Measurements from ENCODE around the gene POU2AF1. TPM values are rescaled to one million over a fixed set of nuclear protein-coding genes. Genes with fewer than 3 reads are reported as not detected.

Gene POU2AF1
- total RNA-seq, 1 donor from 2014 or later: 0.11 TPM

GRCh38 chr11:111373590-111373989 is 5.5 kb downstream of the POU2AF1 start:
- TF ChIP-seq CTCF (IDR thresholded peaks at IDR 0.05): no peak
- H3K9me3 ChIP-seq: no peaks in the 10 kb centered on the region
- no peaks in the 10 kb centered on the region for H3K27me3 ChIP-seq
- no peaks in the 10 kb centered on the region for H3K36me3 ChIP-seq
- no peaks in the 10 kb centered on the region for H3K4me1 ChIP-seq
- no peak for DNase-seq (ENCODE audit: low spot score in 2 of 2)
- H3K27ac ChIP-seq: no peak overlapping the region
- intact Hi-C loops (cut with DNase I): no loop called here
- H3K4me3 ChIP-seq: no peak overlapping the region

DNA sequence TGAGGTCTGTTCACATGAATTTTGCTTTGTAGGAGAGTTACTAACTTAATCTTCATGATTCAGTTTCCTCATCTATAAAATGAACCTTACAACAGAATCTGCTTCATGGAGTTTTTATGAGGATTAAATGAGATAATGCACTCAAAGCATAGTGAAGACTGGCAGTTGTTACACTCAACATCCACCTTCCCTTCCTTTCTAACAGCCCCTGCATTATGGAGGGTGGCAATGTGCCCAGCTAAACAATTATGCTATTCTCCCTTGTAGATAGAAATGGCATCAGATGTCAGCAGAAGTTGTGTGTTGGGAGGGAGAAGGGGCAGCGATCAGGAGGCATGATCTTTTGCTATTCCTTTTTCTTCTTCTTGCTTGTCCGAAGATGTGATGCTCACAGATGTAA is 6.5 kb downstream of the POU2AF1 start:
- H3K4me3 ChIP-seq: no peak overlapping the region
- no peaks in the 10 kb centered on the region for H3K36me3 ChIP-seq
- intact Hi-C loops (cut with DNase I): no loop called here
- H3K4me1 ChIP-seq: no peaks in the 10 kb centered on the region
- no peaks in the 10 kb centered on the region for H3K9me3 ChIP-seq
- TF ChIP-seq CTCF (IDR thresholded peaks at IDR 0.05): no peak
- DNase-seq (ENCODE audit: low spot score in 2 of 2): no peak
- no peak overlapping the region for H3K27ac ChIP-seq
- no peaks in the 10 kb centered on the region for H3K27me3 ChIP-seq

GRCh38 chr11:111370902-111371578 is 8.0 kb downstream of the POU2AF1 start:
- Histone ChIP-seq H3K36me3 (no peaks in the 10 kb centered on the region), H3K9me3 (no peaks in the 10 kb centered on the region), H3K4me3 (no peak overlapping the region), H3K27ac (no peak overlapping the region), H3K27me3 (no peaks in the 10 kb centered on the region), H3K4me1 (no peaks in the 10 kb centered on the region)
- DNase-seq (ENCODE audit: low spot score in 2 of 2): no peak
- intact Hi-C loops (cut with DNase I): no loop called here
- no peak for TF ChIP-seq CTCF (IDR thresholded peaks at IDR 0.05)

DNA sequence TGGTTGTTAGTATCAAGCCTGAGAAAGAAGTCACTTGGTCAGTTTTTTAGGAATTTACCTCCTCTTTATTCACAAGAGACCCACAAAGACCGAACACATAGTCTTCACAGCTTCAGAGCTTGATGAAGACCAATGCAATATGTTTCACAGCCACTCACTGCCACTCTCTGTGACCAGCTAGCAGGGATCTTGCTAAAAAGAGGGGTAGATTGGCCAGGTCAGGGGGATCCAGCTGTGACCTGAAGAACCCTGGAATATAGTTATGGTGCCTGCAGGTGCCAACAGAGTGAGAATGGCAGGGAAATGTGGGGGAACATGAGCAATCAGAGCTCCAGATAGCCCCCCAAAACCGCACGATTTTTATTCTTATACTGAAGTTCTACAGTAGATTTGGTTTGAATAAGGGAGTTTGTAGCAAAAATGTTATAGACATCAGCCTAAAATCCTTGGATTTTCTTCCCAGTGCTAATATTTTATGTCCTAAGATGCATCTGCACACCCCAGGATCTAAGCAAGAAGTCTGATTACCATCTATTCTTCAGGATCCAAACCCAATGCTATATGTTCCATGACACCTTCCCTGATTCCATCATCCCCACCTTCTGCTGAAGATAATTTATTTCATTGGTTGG is 8.7 kb downstream of the POU2AF1 start:
- no peak overlapping the region for H3K27ac ChIP-seq
- H3K4me1 ChIP-seq: no peaks in the 10 kb centered on the region
- no peak overlapping the region for H3K4me3 ChIP-seq
- TF ChIP-seq CTCF (IDR thresholded peaks at IDR 0.05): no peak
- H3K36me3 ChIP-seq: no peaks in the 10 kb centered on the region
- intact Hi-C loops (cut with DNase I): no loop called here
- DNase-seq (ENCODE audit: low spot score in 2 of 2): no peak
- no peaks in the 10 kb centered on the region for H3K27me3 ChIP-seq
- no peaks in the 10 kb centered on the region for H3K9me3 ChIP-seq

DNA sequence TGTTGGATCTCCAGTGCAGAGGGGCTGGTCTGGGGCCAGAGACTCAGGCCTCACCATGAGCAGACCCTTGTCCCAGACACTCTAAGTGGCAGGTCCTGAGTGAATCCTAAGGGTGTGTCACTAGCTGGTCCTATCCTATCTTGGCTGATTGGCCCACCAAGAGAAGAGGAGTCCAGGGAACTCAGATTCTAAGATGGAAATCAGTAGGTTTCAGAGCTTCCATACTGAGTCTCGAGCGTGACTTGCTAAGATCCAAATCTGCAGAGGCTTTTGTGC is 10.9 kb downstream of the POU2AF1 start:
- Histone ChIP-seq H3K36me3 (no peaks in the 10 kb centered on the region), H3K4me1 (no peaks in the 10 kb centered on the region), H3K9me3 (no peaks in the 10 kb centered on the region), H3K27me3 (no peaks in the 10 kb centered on the region), H3K4me3 (no peak overlapping the region), H3K27ac (no peak overlapping the region)
- no peak for TF ChIP-seq CTCF (IDR thresholded peaks at IDR 0.05)
- intact Hi-C loops (cut with DNase I): no loop called here
- DNase-seq (ENCODE audit: low spot score in 2 of 2): no peak
